ENCODE results near the gene ZNF799. TPM values are rescaled to one million over a fixed set of nuclear protein-coding genes. Genes with fewer than 3 reads are reported as not detected.
"Not testable (repeated sequence)": the region's sequence is repeated elsewhere in the genome, so short reads cannot be mapped to it uniquely, and the experiment has no call there.

ZNF799 gene
- total RNA-seq, 2 experiments from 2014 or later, result 4.7 to 5.4 TPM

DNA sequence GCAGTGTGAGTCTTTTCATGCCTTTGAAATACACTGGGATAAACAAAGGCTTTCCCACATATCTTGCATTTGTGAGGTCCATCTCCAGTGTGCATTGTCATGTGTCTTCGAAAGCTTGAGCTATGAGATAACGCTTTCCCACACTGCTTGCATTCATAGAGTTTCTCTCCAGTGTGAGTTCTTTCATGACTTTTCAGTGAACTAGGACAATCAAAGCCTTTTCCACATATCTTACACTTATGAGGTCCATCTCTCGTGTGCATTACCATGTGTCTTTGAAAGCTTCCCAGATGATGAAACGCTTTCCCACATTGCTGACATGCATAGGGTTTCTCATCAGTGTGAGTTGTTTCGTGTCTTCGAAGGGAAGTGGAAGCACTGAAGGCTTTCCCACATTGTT lies 9.9 kb downstream of the ZNF799 start:
- Mint-ChIP-seq H3K9me3 (peaks cover 62% of the 10 kb centered on the region), H3K36me3 (ENCODE audit: low read depth) (peaks cover 73% of the 10 kb centered on the region)
- POLR2A ChIA-PET, H3K27me3 Mint-ChIP-seq, H3K4me3 Mint-ChIP-seq, H3K4me1 Mint-ChIP-seq, DNase-seq, CTCF ChIA-PET, H3K27ac Mint-ChIP-seq: not testable (repeated sequence)

DNA sequence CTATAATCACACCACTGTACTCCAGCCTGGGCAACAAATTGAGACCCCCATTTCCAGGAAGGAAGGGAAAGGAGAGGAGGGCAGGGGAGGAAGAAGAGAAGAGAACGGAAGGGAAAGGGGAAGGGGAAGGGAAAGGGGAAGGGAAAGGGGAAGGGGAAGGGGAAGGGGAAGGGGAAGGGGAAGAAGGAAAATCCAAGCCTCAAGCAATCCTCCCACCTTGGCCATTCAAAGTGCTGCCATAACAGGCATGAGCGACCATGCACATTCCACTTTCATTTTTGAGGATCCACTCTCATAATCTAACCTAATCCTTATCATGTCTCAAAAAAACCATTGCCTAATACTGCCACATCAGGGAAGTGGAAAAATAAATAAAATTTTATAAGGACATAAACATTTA lies 14.7 kb downstream of the ZNF799 start:
- H3K4me1 Mint-ChIP-seq, DNase-seq, H3K27ac Mint-ChIP-seq, H3K27me3 Mint-ChIP-seq, CTCF ChIA-PET, POLR2A ChIA-PET, H3K4me3 Mint-ChIP-seq: not testable (repeated sequence)
- peaks cover 48% of the 10 kb centered on the region for H3K9me3 Mint-ChIP-seq
- peaks cover 38% of the 10 kb centered on the region for H3K36me3 Mint-ChIP-seq (ENCODE audit: low read depth)

DNA sequence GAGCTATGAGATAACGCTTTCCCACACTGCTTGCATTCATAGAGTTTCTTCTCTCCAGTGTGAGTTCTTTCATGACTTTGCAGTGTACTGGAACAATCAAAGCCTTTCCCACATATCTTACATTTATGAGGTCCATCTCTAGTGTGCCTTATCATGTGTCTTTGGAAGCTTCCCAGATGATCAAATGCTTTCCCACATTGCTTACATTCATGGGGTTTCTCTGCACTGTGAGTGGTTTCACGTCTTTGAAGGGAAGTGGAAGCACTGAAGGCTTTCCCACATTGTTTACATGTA lies 20.7 kb downstream of the ZNF799 start:
- POLR2A ChIA-PET, result no interaction called here
- no peak overlapping the region for H3K4me3 Mint-ChIP-seq
- H3K27me3 Mint-ChIP-seq, result no peaks in the 10 kb centered on the region
- H3K27ac Mint-ChIP-seq, result no peak overlapping the region
- CTCF ChIA-PET, result no interaction called here
- no peak for DNase-seq
- peaks cover 21% of the 10 kb centered on the region for H3K36me3 Mint-ChIP-seq (ENCODE audit: low read depth)
- peaks cover 55% of the 10 kb centered on the region for H3K9me3 Mint-ChIP-seq
- H3K4me1 Mint-ChIP-seq, result no peaks in the 10 kb centered on the region

DNA sequence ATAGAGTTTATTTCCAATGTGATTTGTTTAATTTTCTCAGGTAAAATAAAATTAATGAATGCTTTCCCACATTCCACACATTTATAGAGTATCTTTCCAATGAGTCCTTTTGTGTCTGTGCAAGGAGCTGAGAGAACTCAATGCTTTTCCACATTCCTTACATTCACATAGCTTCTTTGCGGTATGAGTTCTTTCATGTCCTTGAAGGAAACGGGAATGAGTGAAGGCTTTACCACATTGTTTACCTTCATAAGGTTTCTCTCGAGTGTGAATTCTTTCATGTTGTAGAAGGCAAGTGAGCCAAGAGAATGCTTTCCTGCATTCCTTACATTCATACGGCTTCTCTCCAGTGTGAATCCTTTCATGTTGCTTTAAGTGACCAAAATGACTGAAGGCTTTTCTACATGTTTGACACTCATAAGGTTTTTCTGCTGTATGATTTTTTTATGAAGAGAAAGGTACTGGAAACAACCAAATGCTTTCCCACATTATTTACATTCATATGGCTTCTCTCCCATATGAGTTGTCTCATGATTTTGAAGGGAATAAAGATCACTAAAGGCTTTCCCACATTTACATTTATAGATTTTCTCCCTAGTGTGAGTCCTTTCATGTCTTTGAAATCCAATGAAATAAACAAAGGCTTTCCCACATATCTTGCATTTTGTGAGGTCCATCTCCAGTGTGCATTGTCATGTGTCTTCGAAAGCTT lies 21.2 kb downstream of the ZNF799 start:
- H3K4me1 Mint-ChIP-seq, result no peaks in the 10 kb centered on the region
- H3K36me3 Mint-ChIP-seq (ENCODE audit: low read depth), result peaks cover 21% of the 10 kb centered on the region
- H3K9me3 Mint-ChIP-seq, result peaks cover 54% of the 10 kb centered on the region
- ChIA-PET POLR2A (no interaction called here), CTCF (interaction anchor here (0.6 kb wide), 1 partner anchor 691 kb away, joined by 4 read pairs; no protein-coding TSS in a partner anchor)
- H3K27me3 Mint-ChIP-seq, result no peaks in the 10 kb centered on the region
- H3K4me3 Mint-ChIP-seq, result no peak overlapping the region
- no peak for DNase-seq
- H3K27ac Mint-ChIP-seq, result no peak overlapping the region

DNA sequence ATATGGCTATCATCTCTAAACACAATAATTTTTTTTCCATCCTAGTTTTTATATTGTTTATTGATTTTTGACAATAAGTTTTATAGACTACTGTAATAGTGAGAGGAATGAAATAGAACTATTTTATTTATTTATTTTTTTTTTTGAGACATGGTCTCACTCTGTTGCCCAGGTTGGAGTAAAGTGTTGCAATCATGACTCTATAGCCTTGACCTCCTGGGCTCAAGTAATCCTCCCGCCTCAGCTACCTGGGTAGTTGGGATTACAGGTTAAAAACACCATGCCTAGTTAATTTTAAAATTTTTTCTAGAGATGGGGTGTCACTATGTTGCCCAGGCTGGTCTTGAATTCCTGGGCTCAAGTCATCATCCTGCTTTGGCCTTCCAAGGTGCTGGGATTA lies 27.0 kb downstream of the ZNF799 start:
- ChIA-PET CTCF (interaction anchor here (0.5 kb wide), 1 partner anchor 26 kb away, joined by 3 read pairs; no protein-coding TSS in a partner anchor), POLR2A (no interaction called here)
- Mint-ChIP-seq H3K4me3 (no peak overlapping the region), H3K4me1 (no peaks in the 10 kb centered on the region), H3K9me3 (peaks cover 37% of the 10 kb centered on the region), H3K36me3 (ENCODE audit: low read depth) (peaks cover 4% of the 10 kb centered on the region), H3K27ac (no peak overlapping the region), H3K27me3 (no peaks in the 10 kb centered on the region)
- DNase-seq, result no peak

DNA sequence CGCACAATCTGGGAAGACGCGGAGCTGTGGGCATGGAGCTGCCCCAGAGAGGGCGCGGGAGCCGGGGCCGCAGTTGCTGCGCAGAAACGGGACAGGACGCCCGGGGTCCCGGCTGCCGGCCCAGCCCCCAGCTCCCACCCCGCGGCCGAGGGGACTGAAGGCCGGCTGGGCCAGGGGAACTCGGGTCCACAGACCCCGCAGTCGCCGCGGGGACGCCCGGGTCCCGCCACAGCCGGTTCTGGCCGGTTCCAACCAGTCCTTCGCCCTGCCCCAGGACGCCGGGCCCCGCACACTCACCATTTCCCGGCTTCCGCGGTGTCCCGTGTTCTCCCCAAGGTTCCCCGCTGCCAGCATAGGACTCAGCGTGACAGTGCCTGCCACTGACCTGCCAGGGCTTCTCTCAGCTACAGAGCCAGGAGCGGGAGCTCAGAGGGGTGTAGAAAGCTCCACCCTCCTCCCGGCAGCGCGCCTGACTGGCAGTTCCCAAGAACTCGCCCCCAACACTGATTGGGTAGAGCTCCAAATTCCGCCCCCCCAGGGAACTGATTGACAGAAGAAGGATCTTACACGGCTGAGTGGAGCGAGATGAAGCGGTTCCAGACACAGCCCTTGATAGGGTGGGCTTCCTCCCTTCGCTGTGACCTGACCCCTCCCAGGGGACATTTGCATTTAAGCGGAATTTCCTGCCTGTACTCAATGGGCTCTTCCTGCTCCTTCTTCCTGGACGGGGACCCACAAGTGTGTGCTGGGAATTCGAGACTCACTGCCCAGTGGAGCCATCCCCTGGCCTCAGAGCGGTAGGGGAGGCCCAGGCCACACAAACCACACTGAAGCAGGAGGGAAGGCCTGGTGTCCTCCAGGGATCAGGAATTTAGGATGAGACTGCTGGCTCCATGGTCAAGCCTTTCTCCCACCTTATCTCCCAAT lies 35.6 kb downstream of the ZNF799 start, which contains the start of gene ZNF442:
Gene ZNF442 (minus strand): TSS at position 448 of the 927 bp plus-strand sequence. CDS start 2,052 bp downstream, outside the sequence.
- Mint-ChIP-seq H3K4me1 (peaks cover 19% of the 10 kb centered on the region), H3K4me3 (peak within 1 kb of the TSS; percentile 89), H3K27ac (peak within 1 kb of the TSS; percentile 90), H3K27me3 (no peaks in the 10 kb centered on the region), H3K36me3 (ENCODE audit: low read depth) (peaks cover 10% of the 10 kb centered on the region), H3K9me3 (peaks cover 19% of the 10 kb centered on the region)
- DNase-seq, result peak; percentile 87
- ChIA-PET CTCF (interaction anchor here (0.5 to 1.1 kb wide), 5 partner anchors 10 to 306 kb away, joined by 3 to 4 read pairs (median 3); no protein-coding TSS in a partner anchor), POLR2A (interaction anchor here (0.6 to 1.4 kb wide), 2 partner anchors 32 to 299 kb away, joined by 3 to 5 read pairs; partner anchors contain the start of gene ZNF563)

DNA sequence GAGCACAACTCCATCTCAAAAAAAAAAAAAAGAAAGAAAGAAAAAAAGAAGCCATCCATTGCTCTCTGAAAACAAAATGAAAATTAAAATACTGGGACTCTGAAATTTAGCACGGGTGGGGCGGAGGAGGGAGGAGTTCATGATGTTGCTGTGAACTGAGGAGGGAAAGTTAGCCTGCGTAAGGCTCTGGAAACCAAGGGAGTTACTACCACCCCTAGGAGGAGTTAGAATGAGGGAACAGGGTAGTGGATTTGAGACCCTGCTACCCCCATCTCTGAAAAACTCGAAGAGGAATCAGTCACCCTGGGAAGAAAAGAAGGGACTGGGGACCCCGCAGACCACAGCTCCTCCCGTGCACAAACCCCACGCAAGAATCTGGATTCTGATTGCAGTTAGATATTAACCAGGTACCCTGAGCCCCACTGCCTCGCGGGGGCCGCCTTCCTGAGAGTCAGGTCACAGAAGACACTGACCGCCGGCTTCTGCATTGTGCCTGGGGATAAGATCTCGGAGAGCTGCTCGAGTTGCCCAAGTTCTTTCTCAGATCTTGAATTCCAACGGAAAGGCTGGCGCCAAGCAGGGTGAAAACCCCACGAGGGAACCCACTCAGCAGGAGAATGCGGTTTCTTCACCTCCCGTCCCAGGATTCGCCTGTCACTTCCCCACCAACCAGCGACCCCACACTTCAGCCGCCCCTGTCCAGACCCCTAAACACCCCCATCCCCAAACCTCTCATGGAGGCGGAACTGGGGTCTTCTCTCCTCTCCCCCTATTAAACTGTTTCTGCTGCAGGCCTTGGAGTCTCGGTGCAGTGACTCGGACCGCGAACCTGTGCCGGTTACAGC lies 36.5 kb downstream of the ZNF799 start:
- H3K27me3 Mint-ChIP-seq, result no peaks in the 10 kb centered on the region
- H3K4me3 Mint-ChIP-seq, result peak overlapping the region; percentile 89
- peak overlapping the region; percentile 80 for H3K27ac Mint-ChIP-seq

DNA sequence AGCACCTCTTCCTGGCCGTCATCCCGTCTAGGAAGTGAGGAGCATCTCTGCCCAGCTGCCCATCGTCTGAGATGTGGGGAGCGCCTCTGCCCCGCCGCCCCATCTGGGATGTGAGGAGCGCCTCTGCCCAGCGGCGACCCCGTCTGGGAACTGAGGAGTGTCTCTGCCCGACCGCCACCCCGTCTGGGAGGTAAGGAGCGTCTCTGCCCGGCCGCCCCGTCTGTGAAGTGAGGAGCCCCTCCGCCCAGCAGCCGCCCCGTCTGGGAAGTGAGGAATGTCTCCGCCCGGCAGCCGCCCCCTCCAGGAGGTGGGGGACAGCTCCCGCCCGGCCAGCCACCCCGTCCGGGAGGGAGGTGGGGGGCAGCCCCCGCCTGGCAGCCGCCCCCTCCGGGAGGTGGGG lies 38.8 kb downstream of the ZNF799 start:
- H3K27me3 Mint-ChIP-seq, CTCF ChIA-PET, H3K4me3 Mint-ChIP-seq, POLR2A ChIA-PET, H3K27ac Mint-ChIP-seq, DNase-seq: not testable (repeated sequence)
- H3K4me1 Mint-ChIP-seq, result peaks cover 19% of the 10 kb centered on the region
- peaks cover 15% of the 10 kb centered on the region for H3K36me3 Mint-ChIP-seq (ENCODE audit: low read depth)
- peaks cover 28% of the 10 kb centered on the region for H3K9me3 Mint-ChIP-seq

More for the DNA sequence above, 36.5 kb downstream of the ZNF799 start:
- ChIA-PET POLR2A (interaction anchor here (1.4 kb wide), 1 partner anchor 32 kb away, joined by 5 read pairs; the partner anchor contains the start of gene ZNF563), CTCF (interaction anchor here (0.7 to 1.1 kb wide), 3 partner anchors 10 to 305 kb away, joined by 3 to 4 read pairs (median 3); no protein-coding TSS in a partner anchor)
- Mint-ChIP-seq H3K9me3 (peaks cover 23% of the 10 kb centered on the region), H3K36me3 (ENCODE audit: low read depth) (peaks cover 10% of the 10 kb centered on the region), H3K4me1 (peaks cover 19% of the 10 kb centered on the region)
- peak; percentile 6 for DNase-seq

DNA sequence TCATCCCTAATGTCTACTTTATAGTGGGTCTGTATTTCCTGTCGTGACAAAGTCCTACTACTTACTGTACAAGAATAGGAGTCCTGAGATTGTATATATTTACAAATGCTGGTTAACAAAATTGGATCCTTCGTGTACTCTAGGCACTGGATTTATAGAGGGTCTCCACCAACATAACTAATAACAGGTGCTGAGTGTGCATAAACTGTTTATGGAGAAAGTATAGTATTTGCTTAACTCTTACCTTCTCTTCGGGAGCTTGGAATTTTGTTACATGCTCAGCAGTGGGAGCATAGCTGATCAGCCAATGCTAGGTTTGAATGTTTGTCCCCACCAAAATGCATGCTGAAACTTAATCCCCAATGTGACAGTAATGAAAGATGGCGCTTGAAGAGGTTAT lies 47.7 kb downstream of the ZNF799 start:
- H3K27me3 Mint-ChIP-seq, result no peaks in the 10 kb centered on the region
- H3K4me1 Mint-ChIP-seq, result no peaks in the 10 kb centered on the region
- no peak for DNase-seq
- H3K9me3 Mint-ChIP-seq, result peaks cover 65% of the 10 kb centered on the region
- CTCF ChIA-PET, result no interaction called here
- H3K4me3 Mint-ChIP-seq, result no peak overlapping the region
- H3K36me3 Mint-ChIP-seq (ENCODE audit: low read depth), result peaks cover 26% of the 10 kb centered on the region
- POLR2A ChIA-PET, result no interaction called here
- no peak overlapping the region for H3K27ac Mint-ChIP-seq

DNA sequence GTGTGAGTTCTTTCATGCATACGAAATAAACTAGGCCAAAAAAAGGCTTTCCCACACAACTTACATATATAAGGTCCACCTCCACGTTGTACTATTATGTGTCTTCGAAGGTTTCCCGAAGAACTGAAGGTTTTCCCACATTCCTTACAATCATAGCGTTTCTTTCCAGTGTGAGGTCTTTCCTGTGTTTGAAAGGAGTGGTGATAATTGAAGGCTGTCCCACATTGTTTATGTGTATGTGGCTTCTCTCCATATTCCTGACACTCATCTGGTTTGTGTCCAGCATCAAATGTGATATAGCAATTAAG lies 50.2 kb downstream of the ZNF799 start:
- Mint-ChIP-seq H3K9me3 (peaks cover 64% of the 10 kb centered on the region), H3K4me1 (no peaks in the 10 kb centered on the region), H3K27ac (no peak overlapping the region), H3K27me3 (no peaks in the 10 kb centered on the region), H3K36me3 (ENCODE audit: low read depth) (peaks cover 25% of the 10 kb centered on the region), H3K4me3 (no peak overlapping the region)
- no peak for DNase-seq
- ChIA-PET POLR2A (no interaction called here), CTCF (no interaction called here)

DNA sequence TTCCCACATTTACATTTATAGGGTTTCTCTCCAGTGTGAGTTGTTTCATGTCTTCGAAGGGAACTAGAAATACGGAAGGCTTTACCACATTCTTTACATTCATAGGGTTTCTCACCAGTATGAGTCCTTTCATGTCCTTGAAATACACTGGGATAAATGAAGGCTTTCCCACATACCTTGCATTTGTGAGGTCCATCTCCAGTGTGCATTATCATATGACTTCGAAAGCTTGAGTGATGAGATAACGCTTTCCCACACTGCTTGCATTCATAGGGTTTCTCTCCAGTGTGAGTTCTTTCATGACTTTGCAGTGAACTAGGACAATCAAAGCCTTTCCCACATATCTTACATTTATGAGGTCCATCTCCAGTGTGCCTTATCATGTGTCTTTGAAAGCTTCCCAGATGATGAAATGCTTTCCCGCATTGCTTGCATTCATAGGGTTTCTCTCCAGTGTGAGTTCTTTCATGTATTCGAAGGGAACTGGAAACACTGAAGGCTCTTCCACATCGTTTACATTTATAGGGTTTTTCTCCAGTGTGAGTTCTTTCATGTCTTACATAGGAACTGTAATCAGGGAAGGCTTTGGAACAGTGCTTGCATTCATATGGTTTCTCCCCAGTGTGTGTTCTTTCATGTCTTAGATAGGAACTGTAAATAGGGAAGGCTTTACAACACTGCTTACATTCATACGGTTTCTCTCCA lies 50.7 kb downstream of the ZNF799 start:
- ChIA-PET CTCF (no interaction called here), POLR2A (no interaction called here)
- Mint-ChIP-seq H3K9me3 (peaks cover 64% of the 10 kb centered on the region), H3K27ac (no peak overlapping the region), H3K27me3 (no peaks in the 10 kb centered on the region), H3K4me3 (no peak overlapping the region), H3K36me3 (ENCODE audit: low read depth) (peaks cover 25% of the 10 kb centered on the region), H3K4me1 (no peaks in the 10 kb centered on the region)
- no peak for DNase-seq

DNA sequence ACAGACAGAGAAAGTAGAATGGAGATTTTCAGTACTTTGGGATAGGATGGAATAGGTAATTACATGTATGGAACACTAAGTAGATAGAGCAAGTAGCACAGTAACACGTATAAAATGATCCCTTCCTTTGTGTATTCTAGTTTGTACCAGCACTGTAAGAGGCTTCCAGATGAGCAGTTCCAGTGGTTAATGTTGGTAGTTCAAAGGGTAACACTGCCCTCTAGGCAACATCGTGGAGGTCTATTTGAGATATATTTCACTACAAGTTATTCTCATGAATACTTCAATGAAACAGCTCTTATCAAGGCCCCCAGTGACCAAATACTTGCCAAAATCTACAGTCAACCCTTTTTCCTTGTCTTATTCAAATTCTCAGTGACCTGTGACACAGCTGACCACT lies 54.2 kb downstream of the ZNF799 start:
- H3K9me3 Mint-ChIP-seq, result peaks cover 54% of the 10 kb centered on the region
- H3K27ac Mint-ChIP-seq, result no peak overlapping the region
- H3K27me3 Mint-ChIP-seq, result no peaks in the 10 kb centered on the region
- ChIA-PET POLR2A (no interaction called here), CTCF (interaction anchor here (0.6 kb wide), 1 partner anchor 84 kb away, joined by 5 read pairs; no protein-coding TSS in a partner anchor)
- H3K4me3 Mint-ChIP-seq, result no peak overlapping the region
- peaks cover 26% of the 10 kb centered on the region for H3K36me3 Mint-ChIP-seq (ENCODE audit: low read depth)
- peak; percentile 29 for DNase-seq
- no peaks in the 10 kb centered on the region for H3K4me1 Mint-ChIP-seq

All from activated CD4-positive, alpha-beta T cell treated with anti-CD3 and anti-CD28 coated beads, Interleukin-2, amount 10 ng/mL, durations not matched to agents 7 days and 5 days (primary cell).